ACHN (cell line): ENCODE data around the gene CBFA2T2.

Experiments
- DNase-seq: peaks from one replicate; pipeline ENCODE4 v3.0.0-alpha.2; 2015
- in situ Hi-C: cut with HindIII; loops from 2 replicates; pipeline ENCODE4 v1.10.0; 2017; ENCODE audit warnings: low sequenced_read_pairs, low pct_ligation_motif_present, low pct_unique_long_range_greater_than_20kb

Gene CBFA2T2

GRCh38 chr20:33653218-33653899 lies 163.5 kb downstream of the CBFA2T2 start:
- peak; percentile 56 for DNase-seq
- in situ Hi-C loops, result no loop called here

- in situ Hi-C loops, result no loop called here
- no peak for DNase-seq
Measured at GRCh38 chr20:33653900-33654596, 164.2 kb downstream of the CBFA2T2 start.

- in situ Hi-C loops, result no loop called here
- no peak for DNase-seq
Measured at GRCh38 chr20:33654680-33655161, 164.8 kb downstream of the CBFA2T2 start.

GRCh38 chr20:33655164-33655563 lies 165.3 kb downstream of the CBFA2T2 start:
- in situ Hi-C loops, result no loop called here
- no peak for DNase-seq

- in situ Hi-C loops, result no loop called here
Measured at GRCh38 chr20:33656010-33656782, 166.3 kb downstream of the CBFA2T2 start.

GRCh38 chr20:33656783-33657703 lies 167.1 kb downstream of the CBFA2T2 start:
- DNase-seq, result no peak
- in situ Hi-C loops, result no loop called here

More at GRCh38 chr20:33656010-33656782, 166.3 kb downstream of the CBFA2T2 start:
- no peak for DNase-seq

GRCh38 chr20:33657704-33658095 lies 167.8 kb downstream of the CBFA2T2 start:
- in situ Hi-C loops, result no loop called here

GRCh38 chr20:33658510-33658909 lies 168.6 kb downstream of the CBFA2T2 start:
- in situ Hi-C loops, result no loop called here
- no peak for DNase-seq

More at GRCh38 chr20:33657704-33658095, 167.8 kb downstream of the CBFA2T2 start:
- no peak for DNase-seq

- no peak for DNase-seq
- in situ Hi-C loops, result no loop called here
Measured at GRCh38 chr20:33658929-33659328, 169.0 kb downstream of the CBFA2T2 start.

- in situ Hi-C loops, result no loop called here
- DNase-seq, result no peak
Measured at GRCh38 chr20:33659341-33660034, 169.6 kb downstream of the CBFA2T2 start.

- DNase-seq, result no peak
- in situ Hi-C loops, result no loop called here
Measured at GRCh38 chr20:33660035-33660684, 170.3 kb downstream of the CBFA2T2 start.

- no peak for DNase-seq
- in situ Hi-C loops, result no loop called here
Measured at GRCh38 chr20:33660685-33661058, 170.8 kb downstream of the CBFA2T2 start.

- in situ Hi-C loops, result no loop called here
- DNase-seq, result no peak
Measured at GRCh38 chr20:33662172-33662571, 172.3 kb downstream of the CBFA2T2 start, which contains the start of gene C20orf144. Gene C20orf144, plus strand, starts transcription at chr20:33662327. Its CDS starts 19 bp downstream, at chr20:33662346.

GRCh38 chr20:33663161-33664084 lies 173.5 kb downstream of the CBFA2T2 start:
- in situ Hi-C loops, result no loop called here

GRCh38 chr20:33664085-33664761 lies 174.3 kb downstream of the CBFA2T2 start:
- in situ Hi-C loops, result no loop called here
- no peak for DNase-seq

More at GRCh38 chr20:33663161-33664084, 173.5 kb downstream of the CBFA2T2 start:
- DNase-seq, result peak; percentile 74

- no peak for DNase-seq
- in situ Hi-C loops, result no loop called here
Measured at GRCh38 chr20:33664762-33665144, 174.9 kb downstream of the CBFA2T2 start.
